HEK293 (cell line): ENCODE results near the gene ANO7.

ENCODE experiments used
- CTCF ChIA-PET: fragments of 350-600 bp; formaldehyde crosslinking; extraction: SDS; loops from one replicate; lab custom pipeline; 2021; ENCODE audit warnings: antibody characterized with exemption; lab: Yijun Ruan, JAX
- POLR2A ChIA-PET: fragments of 300-600 bp; formaldehyde crosslinking; extraction: SDS; loops from one replicate; lab custom pipeline; 2020; ENCODE audit warnings: antibody characterized with exemption, inconsistent platforms; lab: Yijun Ruan, JAX
- H3K27ac ChIP-seq: fragments of 200-500 bp; sonication (Bioruptor generic); 2 replicates; pipeline ENCODE4 v1.5.1; 2014; ENCODE audit warnings: low read depth, low read length, control low read depth, inconsistent platforms; ENCODE audit errors: extremely low read depth
- H3K36me3 ChIP-seq, 2 experiments: fragments of 200-500 bp in 1 of 2; sonication (Bioruptor generic) in 1 of 2; 1 replicate in 1 of 2; 2 replicates in 1 of 2; pipeline ENCODE4 v1.5.1; 2014 to 2017; ENCODE audit warnings: inconsistent platforms in 2 of 2, low read length in 2 of 2; ENCODE audit not compliant: control insufficient read depth in 2 of 2, insufficient read depth in 1 of 2
- H3K4me1 ChIP-seq: fragments of 200-500 bp; sonication (Bioruptor generic); 2 replicates; pipeline ENCODE4 v1.5.1; 2014; ENCODE audit warnings: mild to moderate bottlenecking, low read length, inconsistent platforms; ENCODE audit not compliant: control insufficient read depth, insufficient read depth
- H3K4me3 ChIP-seq: 2 replicates; pipeline ENCODE4 v1.5.1; 2011; ENCODE audit warnings: low read depth, mild to moderate bottlenecking, control low read depth, low read length, moderate library complexity
- H3K9me3 ChIP-seq: fragments of 200-500 bp; sonication (Bioruptor generic); 2 replicates; pipeline ENCODE4 v1.5.1; 2014; ENCODE audit warnings: low read depth, low read length, inconsistent platforms; ENCODE audit not compliant: control insufficient read depth, insufficient read depth
- BCL11B ChIP-seq: fragments of 450-650 bp; formaldehyde crosslinking; IDR thresholded peaks from 2 replicates; pipeline ENCODE4 v1.5.1; 2016; ENCODE audit warnings: low read depth, missing biosample characterization, missing genetic modification characterization
- HOXC10 ChIP-seq: sonication (generic); formaldehyde crosslinking; IDR thresholded peaks from 2 replicates; pipeline ENCODE4 v1.8.1; 2023; ENCODE audit warnings: mild to moderate bottlenecking, missing genetic modification reagents
- KLF9 ChIP-seq: fragments of 450-650 bp; formaldehyde crosslinking; IDR thresholded peaks from 2 replicates; pipeline ENCODE4 v1.5.1; 2016; ENCODE audit warnings: missing biosample characterization, missing genetic modification characterization, low read depth
- MZF1 ChIP-seq: fragments of 450-650 bp; formaldehyde crosslinking; IDR thresholded peaks from 2 replicates; pipeline ENCODE4 v1.5.1; 2017; ENCODE audit warnings: missing biosample characterization, missing genetic modification characterization, borderline replicate concordance
- PRDM1 ChIP-seq: fragments of 450-650 bp; formaldehyde crosslinking; IDR thresholded peaks from 2 replicates; pipeline ENCODE4; 2016; ENCODE audit warnings: missing biosample characterization, missing genetic modification characterization
- SCRT1 ChIP-seq: fragments of 450-650 bp; formaldehyde crosslinking; IDR thresholded peaks from 2 replicates; pipeline ENCODE4 v1.5.1; 2016; ENCODE audit warnings: missing biosample characterization, missing genetic modification characterization, borderline replicate concordance
- WT1 ChIP-seq: fragments of 450-650 bp; formaldehyde crosslinking; IDR thresholded peaks from 2 replicates; pipeline ENCODE4 v1.5.1; 2016; ENCODE audit warnings: missing biosample characterization, missing genetic modification characterization
- ZBTB8A ChIP-seq: fragments of 450-650 bp; formaldehyde crosslinking; IDR thresholded peaks from 2 replicates; pipeline ENCODE4 v1.5.1; 2016; ENCODE audit warnings: missing biosample characterization, missing genetic modification characterization
- ZNF157 ChIP-seq: fragments of 450-650 bp; formaldehyde crosslinking; IDR thresholded peaks from 2 replicates; pipeline ENCODE4 v1.5.1; 2016; ENCODE audit warnings: missing biosample characterization, missing genetic modification characterization
- ZNF169 ChIP-seq: fragments of 450-650 bp; formaldehyde crosslinking; IDR thresholded peaks from 2 replicates; pipeline ENCODE4 v1.5.1; 2016; ENCODE audit warnings: missing biosample characterization, missing genetic modification characterization
- ZNF19 ChIP-seq: fragments of 450-650 bp; formaldehyde crosslinking; IDR thresholded peaks from 2 replicates; pipeline ENCODE4; 2016; ENCODE audit warnings: missing biosample characterization, missing genetic modification characterization, low read depth
- ZNF280C ChIP-seq: fragments of 450-650 bp; formaldehyde crosslinking; IDR thresholded peaks from 2 replicates; pipeline ENCODE4 v1.5.1; 2016; ENCODE audit warnings: missing biosample characterization, missing genetic modification characterization
- ZNF341 ChIP-seq: fragments of 450-650 bp; formaldehyde crosslinking; IDR thresholded peaks from 2 replicates; pipeline ENCODE4; 2016; ENCODE audit warnings: low read depth, missing biosample characterization, missing genetic modification characterization
- ZNF354C ChIP-seq: fragments of 450-650 bp; formaldehyde crosslinking; IDR thresholded peaks from 2 replicates; pipeline ENCODE4 v1.5.1; 2016; ENCODE audit warnings: missing biosample characterization, missing genetic modification characterization, low read depth, borderline replicate concordance
- ZNF433 ChIP-seq: fragments of 450-650 bp; formaldehyde crosslinking; IDR thresholded peaks from 2 replicates; pipeline ENCODE4 v1.5.1; 2016; ENCODE audit warnings: missing biosample characterization, missing genetic modification characterization, low read depth
- ZNF624 ChIP-seq: fragments of 450-650 bp; formaldehyde crosslinking; IDR thresholded peaks from 2 replicates; pipeline ENCODE4 v1.5.1; 2017; ENCODE audit warnings: missing biosample characterization, missing genetic modification characterization
- ZSCAN30 ChIP-seq: fragments of 450-650 bp; IDR thresholded peaks from 2 replicates; pipeline ENCODE4 v1.5.1; 2018; ENCODE audit warnings: missing biosample characterization, mild to moderate bottlenecking, missing genetic modification characterization, moderate library complexity
- ZSCAN5A ChIP-seq: fragments of 450-650 bp; formaldehyde crosslinking; IDR thresholded peaks from 2 replicates; pipeline ENCODE4 v1.5.1; 2016; ENCODE audit warnings: missing biosample characterization, missing genetic modification characterization
- TF ChIP-seq, protein P1 (sequence below): fragments of 450-650 bp; formaldehyde crosslinking; IDR thresholded peaks from 2 replicates; pipeline ENCODE4 v1.5.1; 2016; ENCODE audit warnings: missing biosample characterization, missing genetic modification characterization

Gene ANO7

GRCh38 chr2:241263061-241263460, 74.6 kb downstream of the ANO7 start:
- CTCF ChIA-PET, result interaction anchor here (0.6 kb wide), 1 partner anchor 471 kb away, joined by 4 read pairs; no protein-coding TSS in a partner anchor
- POLR2A ChIA-PET, result no interaction called here
- TF ChIP-seq PRDM1 (tag by site-specific recombination), result 0 out of 2 replicates have a peak, but pooled peaks have one; percentile 23
- TF ChIP-seq WT1 (tag by site-specific recombination), result no peak
- H3K36me3 ChIP-seq, result peaks cover 74 to 98% of the 10 kb centered on the region in 2 experiments
- H3K9me3 ChIP-seq, result no peaks in the 10 kb centered on the region
- no peaks in the 10 kb centered on the region for H3K4me1 ChIP-seq
- H3K27ac ChIP-seq, result no peak overlapping the region
- H3K4me3 ChIP-seq, result no peak overlapping the region

GRCh38 chr2:241265506-241265905, 77.0 kb downstream of the ANO7 start:
- ChIA-PET CTCF (no interaction called here), POLR2A (no interaction called here)
- H3K4me1 ChIP-seq, result peaks cover 3% of the 10 kb centered on the region; the same call in 1 of the 2 replicates
- no peak overlapping the region for H3K27ac ChIP-seq
- H3K36me3 ChIP-seq, result peaks cover 54 to 96% of the 10 kb centered on the region in 2 experiments
- H3K9me3 ChIP-seq, result no peaks in the 10 kb centered on the region
- TF ChIP-seq ZNF157 (tag by site-specific recombination) (no peak), MZF1 (tag by site-specific recombination) (no peak), ZNF624 (tag by site-specific recombination) (no peak), ZNF280C (no peak)
- H3K4me3 ChIP-seq, result no peak overlapping the region

GRCh38 chr2:241267249-241268067, 79.0 kb downstream of the ANO7 start:
- no peaks in the 10 kb centered on the region for H3K9me3 ChIP-seq
- TF ChIP-seq, protein P1, sequence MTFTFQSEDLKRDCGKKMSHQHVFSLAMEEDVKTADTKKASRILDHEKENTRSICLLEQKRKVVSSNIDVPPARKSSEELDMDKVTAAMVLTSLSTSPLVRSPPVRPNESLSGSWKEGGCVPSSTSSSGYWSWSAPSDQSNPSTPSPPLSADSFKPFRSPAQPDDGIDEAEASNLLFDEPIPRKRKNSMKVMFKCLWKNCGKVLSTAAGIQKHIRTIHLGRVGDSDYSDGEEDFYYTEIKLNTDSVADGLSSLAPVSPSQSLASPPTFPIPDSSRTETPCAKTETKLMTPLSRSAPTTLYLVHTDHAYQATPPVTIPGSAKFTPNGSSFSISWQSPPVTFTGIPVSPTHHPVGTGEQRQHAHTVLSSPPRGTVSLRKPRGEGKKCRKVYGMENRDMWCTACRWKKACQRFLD (tag by site-specific recombination), result no peak
- TF ChIP-seq HOXC10 (CRISPR knock-in tag), result no peak
- no peak for TF ChIP-seq ZNF341 (tag by site-specific recombination)
- TF ChIP-seq, all 188 proteins: peak for 0
- H3K4me1 ChIP-seq, result peaks cover 3% of the 10 kb centered on the region
- peaks cover 36 to 77% of the 10 kb centered on the region in 2 experiments for H3K36me3 ChIP-seq
- ChIA-PET POLR2A (interaction anchor here (2.4 kb wide), 1 partner anchor 48 kb away, joined by 11 read pairs; the partner anchor contains the start of genes HDLBP and SEPTIN2), CTCF (interaction anchor here (0.7 to 0.8 kb wide), 2 partner anchors 117 to 125 kb away, joined by 3 read pairs; no protein-coding TSS in a partner anchor)
- no peak overlapping the region for H3K4me3 ChIP-seq
- no peak overlapping the region for H3K27ac ChIP-seq

DNA sequence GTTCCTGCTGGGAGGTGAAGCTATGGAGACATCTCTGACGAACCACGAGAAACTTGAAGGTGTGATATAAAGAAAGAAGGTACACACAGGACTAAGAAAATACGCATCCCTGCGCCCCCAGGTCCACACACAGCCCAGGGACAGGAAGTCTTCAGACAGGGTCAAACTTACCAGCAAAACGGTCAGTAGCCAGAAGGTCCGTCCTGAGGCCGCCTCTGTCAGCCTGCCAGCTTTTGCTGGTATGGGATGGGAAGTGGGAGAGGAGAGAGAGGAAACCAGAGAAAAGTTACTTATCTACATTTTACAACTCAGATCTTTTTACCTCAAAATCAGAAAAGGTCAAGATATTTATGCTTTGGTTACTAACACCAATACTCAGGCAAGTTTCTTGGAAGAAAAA, 79.8 kb downstream of the ANO7 start:
- no peak overlapping the region for H3K27ac ChIP-seq
- H3K9me3 ChIP-seq, result no peaks in the 10 kb centered on the region
- H3K36me3 ChIP-seq, result peaks cover 29 to 68% of the 10 kb centered on the region in 2 experiments
- POLR2A ChIA-PET, result interaction anchor here (2.4 kb wide), 1 partner anchor 47 kb away, joined by 11 read pairs; the partner anchor contains the start of genes HDLBP and SEPTIN2
- CTCF ChIA-PET, result interaction anchor here (0.8 kb wide), 1 partner anchor 124 kb away, joined by 3 read pairs; no protein-coding TSS in a partner anchor
- peaks cover 5% of the 10 kb centered on the region for H3K4me1 ChIP-seq
- no peak overlapping the region for H3K4me3 ChIP-seq
- no peak for TF ChIP-seq ZSCAN30
- TF ChIP-seq ZSCAN5A (tag by site-specific recombination), result no peak
- no peak for TF ChIP-seq ZNF169 (tag by site-specific recombination)
- TF ChIP-seq ZNF354C (tag by site-specific recombination), result no peak
- no peak for TF ChIP-seq ZBTB8A (tag by site-specific recombination)
- TF ChIP-seq ZNF19 (tag by site-specific recombination), result no peak
- TF ChIP-seq SCRT1 (tag by site-specific recombination), result no peak
- TF ChIP-seq ZNF433 (tag by site-specific recombination), result no peak
- TF ChIP-seq ZNF280C, result no peak
- no peak for TF ChIP-seq KLF9 (tag by site-specific recombination)
- TF ChIP-seq BCL11B (tag by site-specific recombination), result no peak
